DMS 273 (cell line): ENCODE results near the gene FKBP1A.

Experiments used
- DNase-seq: peaks from one replicate; lab custom pipeline; 2025; ENCODE audit not compliant: unreplicated experiment; lab: John Stamatoyannopoulos, UW

FKBP1A gene

DNA sequence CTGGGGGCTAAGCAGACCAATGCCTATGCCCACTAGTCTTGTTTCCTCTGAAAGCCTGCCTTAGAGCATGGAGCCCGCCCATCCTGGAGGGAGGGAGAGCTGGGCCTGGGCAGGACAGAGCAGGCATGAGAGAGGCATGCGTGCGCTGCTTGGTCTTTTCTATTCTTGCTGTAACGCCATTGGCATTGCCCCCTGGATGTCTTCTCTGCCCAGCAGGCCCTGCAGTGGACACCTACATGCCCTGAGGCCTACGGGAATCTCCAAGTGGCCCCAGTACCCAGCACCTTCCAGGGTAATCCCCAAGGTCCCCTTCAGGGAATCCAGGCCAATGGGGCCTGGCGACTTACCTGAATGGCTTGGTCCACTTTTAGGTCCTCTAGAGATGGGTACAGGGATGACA, 72.8 kb downstream of the FKBP1A start:
- DNase-seq, result no peak

DNA sequence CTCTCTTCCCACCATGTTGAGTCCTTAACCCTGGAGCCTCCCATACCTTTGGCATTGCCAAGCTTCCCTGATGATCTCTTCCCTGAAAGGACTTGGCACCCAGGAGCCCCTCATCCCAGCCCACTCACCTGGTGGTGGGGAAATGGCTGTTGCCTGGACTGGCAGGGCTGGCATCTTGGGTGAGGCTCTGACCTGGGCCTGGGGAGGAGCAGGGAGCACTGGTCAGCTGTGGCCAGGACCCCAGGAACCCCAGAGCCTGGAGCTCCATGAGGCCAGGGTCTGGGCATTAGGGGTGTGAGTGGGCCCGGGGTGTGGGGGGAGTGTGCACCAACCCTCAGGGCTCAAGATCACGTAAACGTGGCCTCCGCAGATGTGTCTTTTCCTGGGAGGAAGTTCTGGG, 73.4 kb downstream of the FKBP1A start:
- DNase-seq, result no peak

DNA sequence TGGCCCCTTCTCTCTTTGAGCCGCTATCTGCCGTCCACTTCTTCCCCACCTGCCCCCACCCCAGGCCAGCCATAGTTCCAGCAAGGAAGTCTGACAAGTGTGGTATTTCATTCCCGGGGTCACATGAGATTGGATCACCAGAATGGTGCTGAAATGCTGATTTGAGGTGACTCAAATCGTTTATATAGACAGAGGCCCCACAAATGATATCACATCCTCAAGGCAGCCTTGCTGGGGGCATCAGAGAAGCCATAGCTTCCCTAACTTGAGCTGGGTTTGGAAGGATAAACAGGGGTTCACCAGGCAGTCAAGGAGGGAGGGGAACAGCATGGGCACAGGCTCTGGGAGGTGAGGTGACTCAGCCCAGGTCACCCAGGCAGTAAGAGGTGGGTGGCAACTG, 73.8 kb downstream of the FKBP1A start:
- no peak for DNase-seq
